Choroid plexus epithelial cell (primary cell): ENCODE measurements around the gene NADK2.

Experiments used
- DNase-seq: peaks from one replicate; pipeline ENCODE4 v3.0.0-alpha.2; 2010; ENCODE audit warnings: low read depth
- H3K4me3 ChIP-seq: 2 replicates; pipeline ENCODE4 v1.5.1; 2011; ENCODE audit warnings: low read depth, mild to moderate bottlenecking, control low read depth, low read length, moderate library complexity
- TF ChIP-seq, protein P1 (sequence below): conservative IDR thresholded peaks from 2 replicates; pipeline ENCODE4 v1.5.1; 2011; ENCODE audit warnings: low read depth, mild to moderate bottlenecking, control low read depth, inconsistent platforms, low read length, moderate library complexity

NADK2 gene

DNA sequence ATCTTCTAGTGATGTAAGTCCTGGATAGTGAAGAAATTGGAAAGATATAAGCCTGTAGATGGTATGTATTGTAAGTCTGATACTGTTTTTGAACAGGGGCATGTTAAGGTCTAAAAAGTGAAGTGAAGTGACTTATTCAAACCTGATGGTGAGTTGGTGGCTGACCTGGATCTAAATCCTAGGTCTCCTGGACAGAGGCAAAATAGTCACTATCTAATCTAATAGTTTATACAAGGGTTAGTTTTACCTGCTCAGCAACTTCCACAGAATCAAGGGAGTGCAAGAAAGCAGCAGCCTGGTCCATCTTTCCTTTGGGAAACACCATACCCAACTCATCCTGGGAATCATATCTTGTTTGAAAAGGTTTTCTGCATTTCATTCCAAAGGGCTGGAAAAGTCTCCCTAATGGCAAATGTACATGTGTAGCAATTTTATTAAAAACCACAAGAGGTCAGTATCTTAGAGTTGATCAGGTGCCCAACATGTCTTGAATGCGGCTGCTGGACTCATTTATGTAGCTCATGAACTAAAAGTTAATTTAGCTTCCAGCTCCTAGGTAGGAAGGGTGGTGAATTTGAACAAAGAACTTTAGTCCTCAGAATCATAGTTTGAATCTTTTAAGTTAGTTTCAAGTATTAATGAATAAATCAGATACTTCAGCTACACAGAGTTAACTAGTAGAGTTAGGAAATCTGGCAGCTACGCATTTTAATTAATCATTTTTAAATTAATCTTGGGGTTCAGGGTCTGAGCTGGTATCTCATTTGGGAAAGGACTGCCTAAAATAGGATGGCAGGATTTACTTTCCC lies 63.8 kb downstream of the NADK2 start:
- TF ChIP-seq, protein P1, sequence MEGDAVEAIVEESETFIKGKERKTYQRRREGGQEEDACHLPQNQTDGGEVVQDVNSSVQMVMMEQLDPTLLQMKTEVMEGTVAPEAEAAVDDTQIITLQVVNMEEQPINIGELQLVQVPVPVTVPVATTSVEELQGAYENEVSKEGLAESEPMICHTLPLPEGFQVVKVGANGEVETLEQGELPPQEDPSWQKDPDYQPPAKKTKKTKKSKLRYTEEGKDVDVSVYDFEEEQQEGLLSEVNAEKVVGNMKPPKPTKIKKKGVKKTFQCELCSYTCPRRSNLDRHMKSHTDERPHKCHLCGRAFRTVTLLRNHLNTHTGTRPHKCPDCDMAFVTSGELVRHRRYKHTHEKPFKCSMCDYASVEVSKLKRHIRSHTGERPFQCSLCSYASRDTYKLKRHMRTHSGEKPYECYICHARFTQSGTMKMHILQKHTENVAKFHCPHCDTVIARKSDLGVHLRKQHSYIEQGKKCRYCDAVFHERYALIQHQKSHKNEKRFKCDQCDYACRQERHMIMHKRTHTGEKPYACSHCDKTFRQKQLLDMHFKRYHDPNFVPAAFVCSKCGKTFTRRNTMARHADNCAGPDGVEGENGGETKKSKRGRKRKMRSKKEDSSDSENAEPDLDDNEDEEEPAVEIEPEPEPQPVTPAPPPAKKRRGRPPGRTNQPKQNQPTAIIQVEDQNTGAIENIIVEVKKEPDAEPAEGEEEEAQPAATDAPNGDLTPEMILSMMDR = peak; percentile 62
- no peak overlapping the region for H3K4me3 ChIP-seq
- DNase-seq = peak; percentile 75

DNA sequence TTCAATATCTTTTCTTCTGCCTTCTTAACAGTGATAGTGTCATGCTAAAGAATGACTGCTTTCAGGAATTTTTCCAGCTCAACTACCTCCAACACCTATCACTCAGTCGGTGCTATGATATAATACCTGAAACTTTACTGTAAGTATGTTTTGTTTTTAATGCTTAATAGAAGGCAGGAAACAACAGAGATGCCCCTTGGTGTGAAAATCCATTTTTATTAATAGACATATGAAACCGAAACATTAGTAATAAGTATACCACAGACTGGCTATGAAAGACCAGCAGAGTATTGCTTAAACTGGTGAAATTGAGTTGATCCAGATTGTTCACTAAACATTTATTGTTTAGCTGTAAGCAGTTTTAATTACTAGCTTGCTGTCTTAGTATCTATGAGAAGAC lies 64.6 kb downstream of the NADK2 start:
- no peak overlapping the region for H3K4me3 ChIP-seq
- TF ChIP-seq, protein P1 = no peak
- no peak for DNase-seq

DNA sequence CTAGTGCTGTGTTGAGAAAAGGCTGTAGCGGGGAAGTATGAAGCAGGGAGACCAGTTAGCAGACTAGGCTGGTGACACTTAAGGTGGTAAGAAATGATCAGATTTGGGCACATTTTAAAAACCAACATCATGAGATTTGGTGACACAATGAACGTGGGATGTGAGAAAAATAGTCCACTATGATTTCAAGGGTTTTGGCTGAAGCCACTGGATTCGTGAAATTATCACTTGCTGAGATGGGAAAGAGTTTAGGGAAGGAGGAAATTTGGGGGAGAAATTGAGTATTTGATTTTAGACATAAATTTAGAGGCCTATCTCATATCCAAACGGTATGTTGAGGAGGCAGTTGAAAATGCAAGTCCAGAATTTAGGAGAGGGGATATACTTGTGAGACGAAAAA lies 66.7 kb downstream of the NADK2 start:
- TF ChIP-seq, protein P1 = no peak
- DNase-seq = no peak
- no peak overlapping the region for H3K4me3 ChIP-seq

DNA sequence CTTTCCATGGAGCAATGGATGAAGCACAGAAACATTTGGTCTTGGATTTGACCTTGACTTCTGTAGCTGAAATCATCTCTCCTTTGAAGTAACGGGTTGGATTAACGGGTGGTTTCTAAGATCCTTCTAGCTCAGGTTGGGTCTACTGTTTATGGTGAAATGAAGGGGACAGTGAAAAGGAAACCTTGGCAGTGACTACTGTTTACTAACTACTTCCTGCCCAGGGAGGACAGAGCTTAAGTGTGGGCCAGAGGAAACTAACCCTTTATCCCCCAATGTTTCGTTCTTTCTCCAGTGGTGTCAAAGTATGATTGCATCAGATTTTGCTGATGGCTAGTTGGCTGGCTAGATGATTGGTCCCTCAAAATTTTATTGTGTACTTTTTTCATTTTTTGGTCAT lies 67.6 kb downstream of the NADK2 start:
- TF ChIP-seq, protein P1 = no peak
- H3K4me3 ChIP-seq = no peak overlapping the region
- DNase-seq = no peak

DNA sequence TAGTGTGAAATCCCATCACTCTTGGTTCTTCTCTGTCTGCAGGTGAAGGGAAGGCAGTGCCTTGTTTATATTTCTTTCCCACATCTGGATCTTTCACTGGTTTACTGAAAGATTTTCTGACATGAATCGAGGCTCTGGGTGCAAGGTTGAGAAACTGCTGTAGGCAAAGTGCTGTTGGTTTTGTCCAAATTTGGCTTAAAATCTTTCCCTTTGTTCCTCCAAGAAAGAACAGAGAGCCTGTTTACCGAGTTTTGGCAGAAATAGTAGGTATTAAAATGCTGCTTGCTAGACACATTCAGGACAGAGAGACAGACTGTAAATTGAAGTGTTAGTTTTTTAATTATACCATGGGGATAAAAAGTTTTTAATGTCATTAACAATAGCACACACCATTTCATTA lies 68.3 kb downstream of the NADK2 start:
- H3K4me3 ChIP-seq = no peak overlapping the region
- TF ChIP-seq, protein P1 = no peak
- no peak for DNase-seq

DNA sequence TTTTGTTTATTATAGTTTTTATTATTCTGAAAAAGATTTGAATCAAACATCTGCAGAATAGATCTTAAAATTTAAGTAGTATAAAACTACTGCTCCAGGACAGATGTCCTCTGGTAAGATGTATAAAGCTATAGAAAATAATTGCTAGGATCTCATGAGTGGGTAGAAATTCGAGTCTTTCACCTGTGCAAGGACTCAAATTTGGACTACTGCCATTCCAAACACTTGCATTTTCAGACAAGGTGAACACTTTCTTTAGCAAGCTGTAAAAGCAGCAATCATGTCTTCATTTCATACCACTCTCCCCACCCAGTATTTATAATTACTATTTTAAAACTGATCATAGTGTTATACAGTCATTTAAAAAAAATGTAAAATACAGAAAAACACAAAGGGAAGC lies 69.1 kb downstream of the NADK2 start:
- no peak for DNase-seq
- TF ChIP-seq, protein P1 = no peak
- H3K4me3 ChIP-seq = no peak overlapping the region

DNA sequence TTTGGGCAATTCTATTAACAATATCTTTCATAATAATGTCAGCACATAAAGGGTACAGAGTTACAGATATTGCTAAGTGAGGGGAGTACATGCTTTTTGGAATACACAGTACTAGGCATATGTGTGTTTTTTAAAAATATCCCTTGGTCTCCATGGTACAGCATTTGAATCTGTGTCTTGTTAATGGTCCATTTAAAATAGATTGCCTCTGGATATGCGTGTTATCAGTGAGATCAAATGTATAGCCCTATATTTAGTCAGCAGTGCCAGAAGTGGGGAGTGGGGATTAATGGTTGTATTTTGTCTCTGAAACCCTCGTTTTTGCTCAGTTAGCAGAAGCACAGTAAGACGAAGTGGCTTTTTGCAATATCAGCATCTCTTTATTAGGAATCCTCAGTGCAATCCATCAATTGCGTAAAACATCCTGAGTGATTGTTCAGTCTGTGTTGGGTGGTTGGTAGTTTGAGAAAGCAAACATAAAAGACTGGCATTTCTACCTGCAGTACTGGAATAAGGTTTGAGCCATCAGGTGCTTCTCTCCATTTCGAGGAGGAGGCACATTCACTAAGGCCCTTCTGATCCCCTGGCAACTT lies 70.8 kb downstream of the NADK2 start:
- H3K4me3 ChIP-seq = no peak overlapping the region
- TF ChIP-seq, protein P1 = no peak
- no peak for DNase-seq
